Left hindlimb (tissue), 1 donor: Measurements from ENCODE around the gene STKLD1.
A peak's percentile ranks its signal among the peaks of the same experiment; 100 is the strongest.
"Not testable (repeated sequence)": the region's sequence is repeated elsewhere in the genome, so short reads cannot be mapped to it uniquely, and the experiment has no call there.

Experiments
- DNase-seq: peaks from one replicate; pipeline ENCODE4 v3.0.0-alpha.2; 2018

Gene STKLD1

GRCh38 chr9:133375724-133376654, at the start of gene STKLD1, which contains the start of gene SURF4:
TSS of gene STKLD1 (plus strand) at chr9:133376366. CDS start at chr9:133376474, 108 bp downstream.
TSS of gene SURF4 (minus strand) at chr9:133376060. CDS start at chr9:133375969, 91 bp downstream.
- DNase-seq = peak; percentile 97

- DNase-seq = not testable (repeated sequence)
Observed at GRCh38 chr9:133327021-133327420, 49.1 kb upstream of the STKLD1 start.

GRCh38 chr9:133327834-133328484, 48.2 kb upstream of the STKLD1 start:
- DNase-seq = no peak

- not testable (repeated sequence) for DNase-seq
Observed at GRCh38 chr9:133329306-133330156, 46.6 kb upstream of the STKLD1 start.

GRCh38 chr9:133331221-133331620, 44.9 kb upstream of the STKLD1 start:
- no peak for DNase-seq

GRCh38 chr9:133331641-133332380, 44.4 kb upstream of the STKLD1 start:
- DNase-seq = no peak

GRCh38 chr9:133332381-133332730, 43.8 kb upstream of the STKLD1 start:
- no peak for DNase-seq

- DNase-seq = no peak
Observed at GRCh38 chr9:133333011-133333410, 43.2 kb upstream of the STKLD1 start.

GRCh38 chr9:133333566-133333965, 42.6 kb upstream of the STKLD1 start:
- DNase-seq = no peak

GRCh38 chr9:133334161-133334560, 42.0 kb upstream of the STKLD1 start:
- DNase-seq = no peak

GRCh38 chr9:133334888-133335287, 41.3 kb upstream of the STKLD1 start:
- DNase-seq = not testable (repeated sequence)

GRCh38 chr9:133335924-133336811, 40.0 kb upstream of the STKLD1 start, which contains the start of gene SURF6:
TSS of gene SURF6 (minus strand) at chr9:133336188. CDS start at chr9:133336132, 56 bp downstream.
- DNase-seq = peak; percentile 91

- peak; percentile 12 for DNase-seq
Observed at GRCh38 chr9:133339641-133340040, 36.5 kb upstream of the STKLD1 start.

GRCh38 chr9:133340256-133340655, 35.9 kb upstream of the STKLD1 start:
- no peak for DNase-seq

GRCh38 chr9:133340916-133341315, 35.2 kb upstream of the STKLD1 start:
- DNase-seq = no peak

GRCh38 chr9:133341369-133342068, 34.6 kb upstream of the STKLD1 start:
- DNase-seq = no peak

- DNase-seq = no peak
Observed at GRCh38 chr9:133342069-133342406, 34.1 kb upstream of the STKLD1 start.

GRCh38 chr9:133342570-133342969, 33.6 kb upstream of the STKLD1 start:
- DNase-seq = no peak

- no peak for DNase-seq
Observed at GRCh38 chr9:133344071-133344470, 32.1 kb upstream of the STKLD1 start.

GRCh38 chr9:133344979-133345378, 31.2 kb upstream of the STKLD1 start:
- no peak for DNase-seq

- no peak for DNase-seq
Observed at GRCh38 chr9:133345596-133345995, 30.6 kb upstream of the STKLD1 start.
